Right renal cortex interstitium (tissue), 3 donors: ENCODE results near the gene ADH1C. TPM values are rescaled to one million over a fixed set of nuclear protein-coding genes. Genes with fewer than 3 reads are reported as not detected.

Experiments
- DNase-seq, 3 donors: peaks; one replicate each; pipeline ENCODE4 v3.0.0-alpha.2; 2013; ENCODE audit warnings: low read depth in 3 of 3, low spot score in 2 of 3
- polyA plus RNA-seq, 3 donors: library from polyadenylated mRNA; unstranded; fragments of 120-200 nt; gene quantifications; one replicate each; pipeline ENCODE4 v1.2.1, GENCODE V29; 2013; ENCODE audit not compliant: insufficient read length in 3 of 3

The ADH1C gene
- polyA plus RNA-seq, 3 donors = 88.0 to 160 (median 147) TPM

DNA sequence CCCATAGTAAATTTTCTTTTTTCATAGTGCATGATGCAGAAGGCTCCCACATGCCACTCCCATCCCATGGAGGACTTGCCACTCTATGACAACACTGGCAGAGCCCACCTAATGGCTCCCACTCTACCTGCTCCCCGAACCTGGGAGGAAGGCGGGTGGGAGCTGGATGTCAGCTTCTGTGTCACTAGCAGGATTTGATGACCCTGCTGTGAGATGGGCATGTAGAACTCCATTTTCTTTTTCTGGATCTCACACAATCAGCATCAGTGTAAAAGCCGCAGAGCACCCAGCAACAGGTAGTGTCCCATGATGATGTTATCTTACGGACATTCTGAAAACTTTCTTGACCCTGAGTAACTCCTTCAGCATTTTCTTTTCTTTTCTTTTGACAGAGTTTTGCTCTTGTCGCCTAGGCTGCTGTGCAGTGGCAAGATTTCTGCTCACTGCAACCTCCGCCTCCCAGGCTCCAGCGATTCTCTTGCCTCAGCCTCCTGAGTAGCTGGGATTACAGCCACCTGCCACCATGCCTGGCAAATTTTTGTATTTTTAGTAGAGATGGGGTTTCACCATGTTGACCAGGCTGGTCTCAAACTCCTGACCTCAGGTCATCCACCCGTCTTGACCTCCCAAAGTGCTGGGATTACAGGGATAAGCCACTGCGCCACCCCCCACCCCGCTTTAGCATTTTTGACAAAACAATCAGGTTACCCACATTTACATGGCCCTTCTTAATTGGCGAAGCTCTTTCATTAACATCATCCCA lies 46.7 kb downstream of the ADH1C start:
- DNase-seq = no peak

DNA sequence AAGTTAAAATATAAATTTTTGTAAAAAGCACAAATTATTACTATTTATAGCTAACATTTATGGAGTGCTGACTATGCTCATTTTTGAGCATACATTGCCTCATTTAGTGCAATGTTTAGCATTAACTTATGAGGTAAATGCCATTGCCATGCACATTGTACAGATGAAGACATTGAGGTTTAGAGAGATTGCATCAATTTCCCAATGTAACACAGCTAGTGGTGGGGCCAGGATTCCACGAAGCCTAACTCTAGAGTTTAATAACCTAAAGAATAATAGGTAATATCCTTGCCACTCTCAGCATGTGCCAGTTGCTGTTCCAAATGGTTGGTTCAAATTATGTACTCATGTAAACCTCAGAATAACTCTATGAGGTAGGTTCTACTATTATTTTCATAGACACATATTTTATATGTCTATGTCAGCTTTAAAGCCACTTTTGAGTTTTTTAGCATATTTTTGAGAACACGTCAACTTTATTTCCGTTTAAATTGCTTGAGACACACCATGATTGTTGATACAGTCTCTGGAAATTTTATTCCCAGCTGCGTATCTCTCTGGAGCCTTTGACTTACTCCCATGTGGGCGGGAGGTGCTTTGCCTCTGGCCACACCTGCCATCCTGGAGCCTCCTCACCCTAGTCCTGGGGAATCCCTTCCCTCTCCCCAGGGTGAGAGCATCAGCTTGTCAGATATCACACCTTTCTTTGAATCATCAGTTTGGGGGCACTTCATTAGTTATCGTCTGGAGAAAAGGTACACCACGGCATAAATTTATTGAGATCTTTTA lies 51.0 kb downstream of the ADH1C start:
- no peak for DNase-seq

DNA sequence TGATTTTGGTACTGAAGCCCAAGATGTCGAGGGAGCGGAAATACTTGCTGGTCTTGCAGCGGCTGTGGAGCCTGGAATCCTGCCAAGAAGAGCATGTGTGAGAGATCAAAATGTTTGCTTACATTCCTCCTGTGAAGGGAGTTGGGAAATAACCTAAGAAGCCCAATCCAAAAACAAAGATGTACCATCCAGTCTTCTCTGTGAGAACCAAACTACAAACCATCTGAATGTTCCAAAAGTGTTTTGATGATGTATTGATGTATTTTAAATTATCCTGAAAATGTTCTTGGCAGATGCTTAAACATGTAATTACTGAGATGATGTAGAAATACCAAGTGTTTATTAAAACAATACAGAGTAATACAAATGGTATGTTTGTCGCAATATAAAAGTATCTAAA lies 51.6 kb downstream of the ADH1C start:
- DNase-seq = peak; percentile 74 to 82 (median 81)

DNA sequence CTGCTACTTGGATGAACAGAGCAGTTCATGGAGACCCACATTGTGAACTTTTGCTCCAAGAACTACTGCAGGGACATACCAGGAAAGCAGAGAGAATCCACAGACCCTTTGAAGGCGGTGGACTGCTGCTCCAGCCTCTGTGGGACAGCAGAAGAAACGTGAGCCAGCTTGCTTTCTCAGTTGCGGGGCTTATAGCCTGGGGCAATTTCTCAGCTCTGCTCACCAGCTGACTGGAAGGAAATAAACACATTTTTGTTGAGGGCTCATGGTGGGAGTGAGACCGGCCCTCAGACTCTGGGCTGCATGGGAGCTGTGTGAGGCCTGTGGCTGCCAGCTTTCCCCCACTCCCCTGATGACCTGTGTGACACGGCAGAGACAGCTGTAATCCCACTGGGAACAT lies 59.2 kb downstream of the ADH1C start:
- no peak for DNase-seq

DNA sequence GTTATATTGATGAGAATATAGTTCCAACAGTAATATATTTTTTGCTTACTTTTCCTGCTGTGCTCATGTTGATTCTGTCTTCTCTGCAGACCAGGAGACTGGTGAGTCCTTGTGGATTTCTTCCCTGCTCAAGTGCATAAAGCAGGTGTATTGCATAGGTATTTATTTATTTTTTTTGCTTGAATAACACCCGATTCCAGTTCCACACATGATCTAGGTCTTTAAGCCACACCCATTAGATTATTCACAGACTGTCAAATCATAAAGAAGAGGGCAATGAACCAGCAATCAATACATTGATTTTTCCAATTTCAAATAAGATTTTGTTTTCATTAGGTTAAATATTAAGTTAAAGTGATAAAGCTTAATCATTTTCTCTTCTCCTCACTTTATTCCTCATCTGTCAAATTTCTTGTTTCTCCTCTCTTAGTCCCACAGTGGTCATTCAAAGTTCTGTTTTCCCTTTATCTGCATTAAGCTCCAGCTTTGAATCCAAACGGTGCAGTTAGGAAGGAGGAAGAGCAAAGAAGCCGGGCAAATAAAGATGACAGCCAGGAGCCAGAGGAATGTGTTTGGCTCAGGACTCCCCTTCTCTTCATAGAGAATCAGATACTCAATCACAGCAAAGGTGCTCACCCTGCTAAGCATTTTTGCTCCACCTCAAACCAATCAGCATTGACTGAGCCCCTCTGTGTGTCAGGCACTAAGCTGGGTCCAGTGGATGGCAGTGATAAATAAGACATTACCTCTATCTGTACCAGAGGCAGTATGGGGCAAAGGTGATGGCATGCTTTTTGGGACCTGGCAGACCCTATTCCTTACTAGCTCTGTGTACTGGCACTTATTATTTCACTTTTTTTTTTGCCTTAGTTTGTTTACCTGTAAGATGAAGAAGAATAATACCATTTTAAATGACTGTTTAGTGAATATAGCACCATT lies 61.4 kb downstream of the ADH1C start, which contains the start of gene ADH1A:
Gene ADH1A, minus strand, starts transcription at position 138 of the 939 bp plus-strand sequence. Its CDS starts 71 bp downstream, at position 67.
- DNase-seq = no peak

Other genes with a start within 250 kb of the ADH1C start
- gene ADH4, start 208.4 kb downstream of the ADH1C start, polyA plus RNA-seq = under 1 TPM; 0.42 to 0.93 (median 0.51) TPM
- 10 to 100 TPM; 22.5 to 43.7 (median 28.1) TPM for gene ADH6, start 133.5 kb downstream of the ADH1C start, polyA plus RNA-seq
- under 1 TPM; 0.47 to 0.64 (median 0.52) TPM for gene ADH1A, start 61.8 kb downstream of the ADH1C start, polyA plus RNA-seq
- 10 to 100 TPM; 23.1 to 27.3 (median 27.2) TPM for gene ADH1B, start 31.3 kb downstream of the ADH1C start, polyA plus RNA-seq
- gene ADH7, start 82.6 kb upstream of the ADH1C start, polyA plus RNA-seq = not detected
- gene C4orf17, start 158.3 kb upstream of the ADH1C start, polyA plus RNA-seq = under 1 TPM; 0.13 to 0.55 (median 0.21) TPM
- gene TRMT10A, start 211.3 kb upstream of the ADH1C start, polyA plus RNA-seq = 10 to 100 TPM; 16.2 to 17.9 (median 16.3) TPM
- gene MTTP, start 222.1 kb upstream of the ADH1C start, polyA plus RNA-seq = 10 to 100 TPM in 2 of 3 donors, 1 to 10 TPM in 1; 8.7 to 17.5 (median 13.2) TPM